GM18907 (cell line): Measurements from ENCODE around the gene FRS3.
A peak's percentile ranks its signal among the peaks of the same experiment; 100 is the strongest.

Experiments used
- ATAC-seq: cut with Tn5 transposase; IDR thresholded peaks from one replicate; pipeline ENCODE4 v1.9.1; 2021; ENCODE audit warnings: mild to moderate bottlenecking, moderate library complexity; ENCODE audit not compliant: unreplicated experiment

Gene FRS3

DNA sequence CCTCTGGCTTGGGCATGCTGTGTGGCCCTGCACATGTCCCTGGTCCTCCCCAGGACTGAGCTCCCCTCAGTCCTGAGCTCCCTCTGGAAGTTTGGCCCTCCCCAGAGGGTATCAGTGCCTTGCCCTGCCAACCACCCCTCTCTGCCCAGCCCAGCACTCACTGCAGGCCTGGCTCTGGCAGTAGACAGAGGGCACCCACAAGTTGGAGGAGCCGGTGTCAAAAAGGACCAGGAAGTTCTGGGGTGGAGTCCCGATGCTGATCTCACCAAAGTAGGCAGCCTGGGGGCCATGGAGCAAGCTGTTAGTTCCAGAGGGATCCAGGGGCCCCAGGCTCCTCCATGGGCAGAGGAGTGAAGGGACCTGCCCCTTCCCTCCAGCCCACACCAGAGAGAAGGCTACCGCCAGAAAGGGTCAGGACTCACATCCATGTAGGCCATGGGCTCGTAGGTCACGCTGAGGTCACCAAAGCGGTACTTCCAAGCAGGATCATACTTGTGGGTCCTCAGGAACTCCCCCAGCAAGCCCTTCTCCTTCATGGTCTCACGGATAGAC, 35.4 kb downstream of the FRS3 start:
- ATAC-seq: no peak

DNA sequence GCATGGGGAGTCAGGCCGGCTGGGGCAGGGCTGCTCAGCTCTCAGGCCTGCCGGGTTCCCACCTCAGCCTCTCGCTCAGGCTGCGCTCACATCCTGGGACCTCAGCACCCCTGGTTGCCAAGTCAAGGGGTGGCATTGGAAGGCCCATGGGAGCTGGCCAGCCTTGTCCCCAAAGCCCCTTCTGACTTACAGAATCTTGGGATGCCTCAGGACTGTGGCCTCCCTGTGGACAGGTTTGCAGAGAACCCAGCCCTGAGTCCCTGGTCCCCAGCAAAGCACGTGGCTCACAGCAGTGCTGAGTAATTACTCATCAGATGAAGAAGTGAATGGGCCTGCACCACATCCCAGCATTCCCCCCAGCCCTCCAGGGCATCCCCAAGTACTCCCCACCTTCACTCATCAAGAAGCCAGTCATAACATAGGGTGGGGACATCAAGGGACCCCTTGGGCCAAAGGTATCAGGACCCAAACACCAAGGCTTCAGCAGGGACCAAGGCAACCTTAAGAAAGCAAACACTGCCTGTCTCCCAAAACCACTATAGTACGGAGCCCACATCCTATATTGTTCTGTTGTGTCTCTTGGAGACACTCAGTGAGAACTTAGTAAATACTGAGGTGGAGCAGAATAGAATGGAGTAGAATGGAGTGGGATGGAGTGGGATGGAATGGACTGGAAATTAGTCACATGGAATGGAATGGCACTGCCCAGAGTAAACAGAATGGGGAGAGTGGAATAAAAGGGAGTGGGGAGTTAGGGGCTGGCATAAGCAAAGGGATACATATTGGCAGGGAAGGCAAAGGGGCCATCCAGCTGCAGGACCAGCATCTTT, 36.1 kb downstream of the FRS3 start:
- no peak for ATAC-seq

DNA sequence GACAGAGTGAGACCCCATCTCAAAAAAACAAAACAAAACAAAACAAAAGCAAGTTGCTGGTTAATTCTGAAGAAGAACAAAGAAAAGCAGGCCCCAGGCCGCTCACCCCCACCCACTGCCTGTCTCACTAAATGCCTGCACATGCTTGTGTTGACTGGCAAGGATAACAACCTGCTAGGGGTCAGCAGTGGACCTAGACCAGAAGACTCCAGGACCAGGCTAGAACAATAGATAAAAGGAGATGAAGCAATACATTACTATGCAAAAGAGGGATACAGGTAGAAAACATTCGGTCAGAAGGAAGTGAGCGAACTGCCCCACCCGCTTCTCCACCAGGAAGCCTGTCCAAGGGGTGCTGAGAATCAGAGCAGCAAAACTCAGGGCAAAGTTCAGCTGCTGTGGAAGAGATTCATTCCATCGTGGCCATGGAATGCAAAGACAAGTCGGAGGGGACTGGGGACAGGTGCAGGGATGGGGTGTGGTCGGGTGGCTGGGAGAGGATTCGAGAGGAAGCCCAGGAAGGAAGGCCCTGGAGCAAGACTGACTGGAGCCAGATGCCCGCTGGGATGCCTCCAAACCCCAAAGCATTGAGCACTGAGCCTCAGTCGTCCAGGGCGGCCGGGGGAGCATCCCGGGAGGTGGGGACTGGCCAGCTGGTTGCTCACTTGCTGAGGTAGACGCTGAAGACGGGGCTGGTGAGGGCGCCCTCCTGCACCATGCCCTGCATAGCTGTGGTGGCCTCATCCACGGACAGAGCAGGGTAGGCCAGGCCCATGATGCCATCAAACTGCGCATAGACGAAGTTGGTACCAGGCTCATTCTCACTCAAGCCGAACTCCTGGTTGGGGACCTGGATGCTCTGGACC, 37.8 kb downstream of the FRS3 start:
- no peak for ATAC-seq

DNA sequence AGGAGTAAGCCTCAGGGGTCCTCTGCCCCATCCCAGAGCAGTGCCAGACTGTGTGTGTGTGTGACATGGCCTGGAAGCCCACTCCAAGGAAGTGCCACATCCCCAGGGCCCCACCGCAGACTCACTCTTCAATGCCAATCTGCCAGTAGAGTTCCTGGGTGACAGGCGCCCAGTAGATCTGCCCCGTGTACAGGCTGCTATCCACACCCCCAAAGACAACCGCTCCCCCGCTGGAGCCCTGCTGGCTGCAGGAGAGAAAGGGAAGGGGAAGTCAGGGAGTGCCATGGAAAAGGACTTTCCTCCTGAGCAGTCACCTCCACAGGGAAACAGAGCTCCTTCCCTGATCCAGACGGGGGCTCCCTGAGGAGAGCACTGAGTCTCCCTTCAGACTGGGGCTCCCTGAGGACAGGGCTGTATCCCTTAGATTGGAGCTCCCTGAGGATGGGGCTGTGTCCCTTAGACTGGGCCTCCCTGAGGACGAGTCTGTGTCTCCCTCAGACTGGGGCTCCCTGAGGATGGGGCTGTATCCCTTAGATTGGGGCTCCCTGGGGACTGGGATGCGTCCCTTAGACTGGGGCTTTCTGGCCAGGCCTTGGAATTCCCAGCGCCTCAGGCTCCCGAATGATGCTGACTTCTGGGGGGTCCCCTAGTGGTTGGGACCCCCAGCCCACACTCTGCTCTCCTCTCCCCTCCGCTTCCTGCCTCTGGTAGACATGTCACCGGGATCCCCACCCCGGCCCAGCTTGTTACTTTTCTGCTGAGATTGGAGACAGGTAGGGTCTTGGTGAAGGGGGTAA, 39.1 kb downstream of the FRS3 start:
- no peak for ATAC-seq

DNA sequence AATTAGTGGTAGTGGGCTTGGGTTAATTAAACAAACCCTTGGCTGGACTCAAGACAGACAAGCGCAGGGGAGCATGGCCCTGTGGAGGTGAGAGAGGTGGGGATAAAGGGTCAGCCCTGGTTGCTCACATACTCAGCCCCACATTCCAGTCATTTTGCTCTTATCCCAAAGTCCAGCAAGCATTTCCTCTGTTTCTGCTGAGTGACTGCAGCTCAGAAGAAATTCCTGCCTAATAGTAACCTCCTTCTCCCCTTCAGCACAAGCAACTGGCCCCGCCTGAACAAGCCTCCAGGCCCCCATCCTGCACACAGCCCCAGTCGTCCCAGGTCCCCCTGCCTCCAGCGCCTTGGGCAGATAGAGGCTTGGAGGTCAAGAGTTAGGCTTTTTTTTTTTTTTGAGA, 40.7 kb downstream of the FRS3 start:
- ATAC-seq: no peak

DNA sequence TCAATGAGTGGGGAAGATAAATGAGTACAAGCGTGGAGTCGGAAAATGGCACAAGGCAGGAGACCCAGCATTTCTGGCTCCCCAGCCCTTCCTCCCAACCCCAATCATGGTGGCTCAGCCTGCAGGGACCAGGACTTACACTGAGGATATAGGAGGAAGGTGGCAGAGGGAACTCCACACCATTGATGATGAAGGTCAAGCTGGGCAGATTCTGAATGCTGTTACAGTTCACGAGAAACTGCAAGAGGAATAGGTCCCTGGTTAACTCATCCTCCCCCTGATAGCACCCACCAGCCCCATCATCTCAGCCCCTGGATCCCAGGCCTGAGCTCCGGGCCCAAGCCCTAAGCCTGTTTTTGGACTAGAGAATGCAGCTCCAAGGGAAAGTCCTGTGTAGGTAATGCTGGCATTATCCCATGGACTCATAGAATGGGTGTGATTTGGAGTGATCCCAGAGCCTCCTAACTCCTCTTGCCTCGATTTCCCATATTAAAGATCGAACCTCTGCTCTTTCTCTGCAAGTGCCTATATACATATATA, 42.0 kb downstream of the FRS3 start:
- no peak for ATAC-seq

DNA sequence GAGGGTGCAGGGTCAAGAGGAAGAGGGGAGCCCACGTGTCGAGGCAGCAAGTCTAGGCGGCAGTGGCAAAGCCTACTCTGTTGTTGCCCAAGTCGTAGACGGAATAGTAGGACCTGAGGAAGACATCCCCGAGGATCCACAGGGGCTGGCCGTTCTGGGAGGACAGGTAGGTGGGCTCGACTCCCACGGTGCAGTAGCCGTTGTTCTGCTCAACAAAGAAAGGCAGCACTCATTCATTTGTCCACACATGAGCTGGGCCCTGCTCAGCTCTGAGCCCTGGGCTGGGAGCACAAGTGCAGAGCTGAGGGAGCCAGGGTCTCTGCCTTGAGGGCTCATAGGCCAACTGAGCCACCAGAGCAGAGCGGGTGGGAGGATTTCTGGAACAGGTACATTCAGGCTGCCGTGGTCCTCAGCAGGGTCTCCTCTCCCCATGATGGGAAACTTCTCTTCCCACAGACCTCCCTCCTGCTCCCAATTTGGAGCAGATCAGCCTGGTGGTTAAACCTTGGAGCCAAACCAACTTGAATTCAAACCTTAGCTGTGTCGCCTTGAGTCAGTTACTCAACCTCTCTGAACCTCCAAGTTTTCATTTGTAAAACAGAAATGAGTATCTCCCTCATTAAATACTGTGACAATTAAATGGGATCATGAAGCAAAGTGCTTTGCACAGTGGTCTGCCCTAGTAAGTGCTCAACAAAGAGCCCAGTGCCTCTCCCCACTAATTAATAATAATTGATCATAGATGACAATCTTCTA, 42.7 kb downstream of the FRS3 start:
- no peak for ATAC-seq

DNA sequence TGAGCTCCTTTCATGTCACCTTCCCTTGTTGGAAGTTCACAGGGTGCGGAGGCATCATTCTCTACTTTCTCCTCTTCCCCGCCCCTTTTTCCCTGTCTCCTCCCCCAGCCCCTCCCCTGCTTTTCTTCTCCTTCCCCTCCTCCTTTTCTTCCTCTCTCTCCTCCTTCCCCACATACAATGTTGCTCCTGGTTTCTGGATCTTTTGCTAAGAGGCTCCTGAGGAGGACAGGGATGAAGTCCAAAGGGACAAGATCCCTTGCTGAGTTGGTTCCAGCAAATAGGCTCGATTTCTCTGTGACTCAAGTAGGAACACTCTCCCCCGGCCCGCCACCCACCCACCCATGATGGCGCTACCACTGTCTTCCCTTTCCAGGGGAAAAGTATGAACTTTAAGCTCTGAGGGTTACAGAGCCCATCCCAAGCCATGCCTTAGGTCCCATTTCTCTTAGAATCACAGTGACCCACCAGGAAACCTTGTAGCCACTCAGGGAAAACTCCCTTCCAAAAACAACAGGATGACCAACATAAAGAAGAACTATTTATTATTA, 43.4 kb downstream of the FRS3 start:
- ATAC-seq: no peak

DNA sequence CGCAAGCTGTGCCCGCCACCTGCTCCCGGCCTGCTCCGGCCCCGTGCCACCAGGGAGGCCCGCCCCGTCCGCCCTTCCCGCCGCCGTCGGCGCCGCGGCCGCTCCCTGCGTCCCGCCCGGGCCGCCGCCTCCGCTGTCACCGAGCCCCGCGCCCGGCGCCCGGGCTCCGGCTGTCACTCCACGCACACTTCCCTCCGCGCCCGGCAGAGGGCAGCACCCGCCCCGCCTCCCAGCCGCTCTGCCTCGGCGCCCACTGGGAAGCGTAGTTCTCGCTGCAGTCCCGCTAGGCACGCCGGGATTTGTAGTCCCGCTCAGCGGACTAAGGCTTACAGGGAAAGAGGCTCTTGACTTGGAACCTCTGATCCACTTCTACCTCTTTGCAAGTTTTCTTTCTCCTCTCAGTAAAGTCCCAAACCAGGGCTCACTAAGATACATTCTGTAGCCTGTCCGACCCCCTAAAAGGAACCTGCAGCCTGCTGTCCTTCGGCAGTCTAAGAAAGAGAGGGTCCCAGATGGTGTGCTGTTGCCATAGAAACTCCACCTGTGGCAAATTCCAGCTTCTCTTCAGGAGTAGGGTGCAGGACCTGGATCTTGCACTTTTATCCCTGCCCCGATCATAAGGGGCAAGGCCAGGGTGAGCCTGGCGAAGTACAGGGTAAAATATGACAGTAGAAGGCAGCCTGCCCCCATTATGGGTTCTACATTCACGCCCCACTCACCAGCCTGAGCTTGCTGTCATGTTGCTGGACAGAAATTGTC, 44.1 kb downstream of the FRS3 start, which contains the start of gene TFEB:
TFEB (minus strand) TSS at position 182 of the 759 bp plus-strand sequence. CDS start 44,395 bp downstream, outside the sequence.
- ATAC-seq: peak; percentile 50

DNA sequence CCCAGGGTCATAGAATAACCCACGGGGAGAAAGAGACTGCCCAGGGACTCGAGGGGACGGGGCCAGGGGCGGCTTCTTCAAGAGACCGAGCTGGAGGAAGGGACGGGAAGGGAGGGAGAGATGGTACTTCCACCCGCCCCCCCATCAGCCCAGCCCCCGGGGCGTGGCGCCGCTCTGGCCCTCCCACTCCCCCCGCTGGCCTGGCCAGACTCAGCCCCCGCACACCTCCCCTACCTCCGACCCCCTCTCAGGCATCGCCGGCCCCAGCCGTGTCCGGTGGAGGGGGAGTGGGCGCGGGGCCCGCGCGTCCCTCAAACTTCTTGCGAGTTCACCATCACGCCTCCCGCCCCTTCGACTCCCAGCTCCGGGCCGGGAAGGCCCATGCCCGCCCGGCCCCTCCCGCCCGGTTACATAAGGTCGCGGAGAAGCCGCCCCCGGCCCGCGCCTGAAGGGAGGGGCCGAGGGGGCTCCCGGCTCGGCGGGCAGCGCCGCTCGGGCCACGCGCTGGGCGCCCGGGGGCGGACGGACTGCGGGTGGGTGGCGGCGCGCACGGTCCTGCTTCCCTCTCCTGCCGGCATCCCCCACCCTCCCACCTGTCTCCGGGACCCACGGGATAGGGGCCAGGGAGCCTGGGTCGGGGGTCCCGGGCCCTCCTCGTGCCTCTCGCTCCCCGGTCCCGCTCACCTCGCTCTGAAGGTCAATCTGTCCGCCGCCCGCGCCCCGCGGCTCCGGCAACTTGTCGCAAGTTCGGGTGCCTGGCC, 44.9 kb downstream of the FRS3 start:
- peak; percentile 25 for ATAC-seq

DNA sequence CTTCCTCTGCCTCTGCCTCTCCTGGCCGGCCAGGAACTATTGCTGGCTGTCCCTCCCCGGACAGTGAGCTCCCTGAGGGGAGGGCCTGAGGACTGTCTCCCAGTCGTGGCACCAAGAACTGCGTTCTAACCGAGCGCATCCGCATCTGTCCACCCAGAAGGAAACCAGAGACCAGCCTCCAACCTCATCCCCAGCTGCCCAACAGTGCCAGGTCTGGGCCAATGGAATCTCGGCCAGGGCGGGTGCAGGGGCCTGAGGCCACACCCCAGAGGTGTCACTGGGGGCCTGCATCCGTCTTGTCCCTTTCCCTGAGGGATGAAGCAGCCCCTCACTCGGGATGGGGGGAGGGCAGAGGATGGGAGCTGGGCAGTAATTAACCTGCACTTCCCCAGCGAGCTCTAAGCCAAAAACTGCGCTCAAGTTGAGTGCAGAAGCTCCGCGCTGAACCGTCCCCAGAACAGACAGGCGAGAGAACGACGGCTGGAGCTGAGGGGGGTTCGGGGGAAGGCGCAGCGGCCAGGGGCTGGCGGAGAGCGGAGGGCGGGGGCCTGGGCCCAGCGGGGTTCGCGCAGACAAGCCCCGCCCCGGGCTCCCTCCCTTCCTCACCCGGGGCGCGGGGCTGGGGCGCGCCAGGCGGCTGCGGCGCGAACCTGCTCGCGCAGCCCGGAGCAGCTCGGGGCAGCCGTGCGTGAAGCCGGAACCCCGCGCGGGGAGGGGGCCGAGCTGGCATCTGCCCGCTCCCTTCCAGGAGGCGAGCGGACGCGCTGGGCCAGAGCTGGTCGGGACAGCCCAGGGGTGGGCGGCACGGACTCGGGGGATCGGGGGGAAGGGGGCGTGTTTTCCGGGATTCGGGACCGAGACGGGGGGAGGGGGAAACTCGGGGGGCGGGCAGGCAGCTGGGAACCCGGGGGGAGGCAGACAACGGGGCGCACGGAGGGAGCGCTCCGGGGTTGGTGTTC, 45.7 kb downstream of the FRS3 start:
- ATAC-seq: peak; percentile 52

DNA sequence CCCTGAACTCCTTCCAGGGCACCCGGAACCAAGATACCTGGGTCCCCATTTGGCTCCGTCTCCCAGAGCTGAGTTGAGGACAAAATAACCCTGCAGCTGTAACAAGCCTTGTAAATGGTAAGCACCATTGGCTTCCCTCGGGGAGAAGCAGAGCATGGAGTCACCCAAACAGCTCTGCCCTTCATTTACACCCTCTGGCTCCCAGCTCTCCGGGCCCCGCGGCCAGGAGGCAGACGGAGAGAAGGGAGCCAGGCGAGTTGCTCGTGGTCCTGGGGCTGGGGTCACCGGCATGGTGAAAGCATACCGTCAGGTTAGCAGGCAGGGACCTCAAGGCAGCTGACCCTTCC, 46.4 kb downstream of the FRS3 start:
- no peak for ATAC-seq

DNA sequence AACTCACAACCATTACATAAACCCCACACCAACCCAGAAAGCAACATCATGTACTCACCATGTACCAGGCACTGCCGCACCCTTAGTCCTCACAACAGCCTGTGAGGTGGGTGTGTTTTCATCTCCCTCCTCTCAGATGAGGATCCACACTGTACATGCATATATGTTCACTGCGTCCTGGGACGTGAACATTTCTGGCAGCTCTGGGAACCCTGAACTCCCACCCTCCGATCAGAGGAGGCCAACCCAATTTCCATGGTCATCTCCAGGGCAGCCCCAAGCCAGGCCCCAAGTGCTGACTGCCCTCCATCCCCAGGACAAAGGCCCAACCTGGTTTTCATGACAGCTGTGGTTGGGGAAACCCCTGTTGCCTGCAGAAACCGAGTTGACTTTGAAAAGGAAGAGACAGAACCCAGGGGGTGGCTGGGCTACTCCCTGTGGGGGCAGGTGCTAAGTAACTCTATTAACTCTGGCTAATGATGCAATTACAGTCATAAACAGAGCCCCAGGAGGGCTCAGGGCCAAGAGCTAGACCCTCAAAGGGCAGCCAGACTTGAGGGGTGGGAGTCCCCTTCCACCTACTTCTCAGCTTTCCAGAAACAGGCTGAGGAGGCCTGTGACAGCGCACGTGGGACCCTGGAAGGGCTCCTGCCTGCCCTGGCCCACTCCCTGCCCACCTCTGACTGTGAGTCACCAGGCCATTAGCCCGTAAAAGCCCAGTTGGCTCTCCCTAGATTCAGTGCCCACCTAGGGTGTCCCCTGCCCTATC, 46.9 kb downstream of the FRS3 start:
- peak; percentile 41 for ATAC-seq

DNA sequence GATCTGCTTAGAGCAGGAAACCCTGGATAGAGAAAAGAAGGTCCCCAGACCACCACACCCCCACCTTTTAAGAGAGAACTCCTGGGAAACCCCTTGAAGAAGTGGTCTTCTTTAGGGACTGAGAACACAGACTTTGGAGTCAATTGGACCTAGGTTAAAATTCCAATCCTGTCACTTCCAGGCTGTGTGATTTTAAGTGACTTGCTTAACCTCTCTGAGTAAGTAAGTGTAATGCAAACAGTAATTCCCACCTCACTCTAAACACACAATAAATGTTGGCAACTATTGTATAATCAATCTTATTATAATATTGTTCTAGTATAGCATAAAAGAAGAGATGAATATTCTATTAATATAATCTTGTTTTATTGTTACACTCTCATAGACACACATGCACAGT, 47.6 kb downstream of the FRS3 start:
- ATAC-seq: no peak

DNA sequence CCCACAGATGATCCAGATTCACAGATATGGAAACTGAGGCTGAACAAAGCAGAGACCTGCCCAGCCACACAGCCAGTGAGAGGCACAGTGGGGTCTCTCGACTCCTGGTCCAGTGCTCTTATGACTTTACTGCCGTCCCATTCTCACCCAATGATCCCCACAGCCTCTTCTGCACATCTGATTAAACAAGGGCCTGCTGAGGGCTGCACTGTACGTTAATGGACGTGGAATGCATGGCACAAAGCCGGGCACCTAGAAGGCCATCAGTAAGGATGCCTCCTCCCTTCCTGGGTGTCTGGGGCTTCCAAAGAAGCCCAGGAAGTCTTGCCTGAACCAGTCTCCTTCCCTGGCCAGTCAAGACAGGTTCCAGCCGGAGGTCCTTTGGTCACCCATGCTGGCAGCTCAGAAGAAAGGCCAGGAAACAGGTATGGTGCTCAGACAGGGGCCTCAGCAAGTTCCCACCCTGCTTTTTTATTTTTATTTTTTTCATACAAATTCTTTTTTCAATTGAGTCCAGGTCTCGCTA, 48.1 kb downstream of the FRS3 start:
- no peak for ATAC-seq
